Endothelial cell of umbilical vein (primary cell): ENCODE measurements around the gene FBLN2. TPM values are rescaled to one million over a fixed set of nuclear protein-coding genes. Genes with fewer than 3 reads are reported as not detected.

Experiments
- BruUV-seq: library from RNA; stranded (reverse); fragments of 400-500 nt; replicated peaks from 2 replicates; lab custom pipeline; 2021; lab: Mats Ljungman, UMichigan
- CTCF ChIA-PET: fragments of 300-600, 350-600 bp; sonication (Branson Sonifier 250); formaldehyde crosslinking; loops from one replicate; lab custom pipeline; 2021; ENCODE audit warnings: antibody characterized with exemption, inconsistent platforms; lab: Charles Lee
- POLR2A ChIA-PET: fragments of 300-600, 350-600 bp; sonication (Branson Sonifier 250); formaldehyde crosslinking; loops from one replicate; lab custom pipeline; 2021; ENCODE audit warnings: antibody characterized with exemption, inconsistent platforms; lab: Charles Lee
- DNase-seq: peaks from one replicate; pipeline ENCODE4 v3.0.0-alpha.2; 2011; ENCODE audit warnings: low read depth, low spot score
- FAIRE-seq: peaks from 2 replicates; lab custom pipeline; 2011; peaks lifted over from hg19 to GRCh38; lab: Jason Lieb, UNC
- H2AFZ ChIP-seq: 2 replicates; pipeline ENCODE4 v1.6.0; 2012; ENCODE audit warnings: low read depth, low read length, control low read depth, inconsistent platforms
- H3K27ac ChIP-seq: 2 replicates; pipeline ENCODE4 v1.5.1; 2011; ENCODE audit warnings: low read depth, mild to moderate bottlenecking, control low read depth, low read length, moderate library complexity; ENCODE audit not compliant: insufficient read depth
- H3K27me3 ChIP-seq, 2 experiments: 2 replicates each; pipeline versions ENCODE4 v1.6.0 to v1.6.1; 2011; ENCODE audit warnings: low read length in 2 of 2, mixed read lengths in 1 of 2; ENCODE audit not compliant: control insufficient read depth in 2 of 2, insufficient read depth in 2 of 2
- H3K36me3 ChIP-seq, 2 experiments: 2 replicates in 1 of 2; 3 replicates in 1 of 2; pipeline ENCODE4 v1.5.1; 2011; ENCODE audit warnings: low read length in 2 of 2, mild to moderate bottlenecking in 1 of 2, moderate library complexity in 1 of 2; ENCODE audit not compliant: control insufficient read depth in 2 of 2, insufficient read depth in 2 of 2; ENCODE audit errors: extremely low read depth in 1 of 2
- H3K4me1 ChIP-seq: 3 replicates; pipeline ENCODE4 v1.5.1; 2011; ENCODE audit warnings: mild to moderate bottlenecking, low read length; ENCODE audit not compliant: control insufficient read depth, insufficient read depth; ENCODE audit errors: extremely low read depth
- H3K4me2 ChIP-seq: 2 replicates; pipeline ENCODE4 v1.6.1; 2011; ENCODE audit warnings: low read length, control low read depth, mixed read lengths; ENCODE audit not compliant: insufficient read depth
- H3K4me3 ChIP-seq, 3 experiments: fragments of 200-600 bp in 1 of 3; sonication (generic), shearing (Covaris generic) in 1 of 3; replicated peaks in 1 of 3; 2 replicates each; pipeline ENCODE4 v1.5.1; 2011 to 2016; ENCODE audit warnings: control low read depth in 3 of 3, low read length in 3 of 3, mild to moderate bottlenecking in 2 of 3, inconsistent platforms in 1 of 3, low read depth in 1 of 3, moderate library complexity in 1 of 3; ENCODE audit not compliant: insufficient read depth in 1 of 3
- H3K79me2 ChIP-seq: 2 replicates; pipeline ENCODE4 v1.6.0; 2012; ENCODE audit warnings: low read length, inconsistent platforms; ENCODE audit not compliant: control insufficient read depth, insufficient read depth
- H3K9ac ChIP-seq: replicated peaks from 2 replicates; pipeline ENCODE3; 2011; ENCODE audit warnings: low read length, control low read depth; ENCODE audit not compliant: insufficient read depth; ENCODE audit errors: extremely low read depth
- H3K9me1 ChIP-seq: replicated peaks from 3 replicates; pipeline ENCODE4 v1.6.0; 2011; ENCODE audit warnings: mild to moderate bottlenecking, low read length; ENCODE audit not compliant: control insufficient read depth, insufficient read depth; ENCODE audit errors: extremely low read depth
- H3K9me3 ChIP-seq: replicated peaks from 2 replicates; pipeline ENCODE4 v1.5.1; 2012; ENCODE audit warnings: low read length, inconsistent platforms; ENCODE audit not compliant: control insufficient read depth, insufficient read depth
- H4K20me1 ChIP-seq: replicated peaks from 2 replicates; pipeline ENCODE3; 2011; ENCODE audit warnings: mild to moderate bottlenecking, low read length; ENCODE audit not compliant: control insufficient read depth, insufficient read depth; ENCODE audit errors: extremely low read depth
- CTCF ChIP-seq, 2 donors: IDR thresholded peaks; 1 replicate in 1 of 2; 2 replicates in 1 of 2; pipeline ENCODE4 v1.5.1; 2011; ENCODE audit warnings: low read length in 2 of 2, mild to moderate bottlenecking in 2 of 2, moderate library complexity in 2 of 2, control low read depth in 1 of 2, inconsistent platforms in 1 of 2, low read depth in 1 of 2; ENCODE audit not compliant: insufficient read depth in 1 of 2; ENCODE audit errors: extremely low read depth in 1 of 2
- FOS ChIP-seq: IDR thresholded peaks from 2 replicates; pipeline ENCODE4 v1.6.1; 2011; ENCODE audit warnings: mild to moderate bottlenecking, low read length, moderate library complexity, borderline replicate concordance; ENCODE audit not compliant: insufficient read depth
- dilution Hi-C: fragments of 300-500 bp; cut with MboI; formaldehyde crosslinking; loops from one replicate; pipeline ENCODE4 v1.15.0; 2019; ENCODE audit warnings: low sequenced_read_pairs; ENCODE audit not compliant: extremely low pct_ligation_motif_present
- intact Hi-C: fragments of 100-400 bp; cut with micrococcal nuclease; formaldehyde crosslinking; loops from one replicate; pipeline ENCODE4 v1.10.0; 2022
- polyA plus RNA-seq, 4 experiments: library from polyadenylated mRNA; depleted of rRNA in 3 of 4; stranded (reverse) in 3 of 4; unstranded in 1 of 4; fragments of >200 nt; gene quantifications; 2 replicates each; pipeline versions ENCODE4 v1.2.1 to v1.2.3, GENCODE V29; 2011 to 2012; ENCODE audit warnings: missing spikeins in 1 of 4
- total RNA-seq: library from RNA; stranded (reverse); gene quantifications from 2 replicates; pipeline ENCODE4 v1.2.3, GENCODE V29; 2021

The FBLN2 gene
- total and polyA plus RNA-seq, 2 donors (not counting 3 experiments of a cell fraction or from before 2014, with no cell fraction given): 1.4 to 1.9 TPM

- CTCF ChIA-PET: interaction anchor here (0.6 to 13.8 kb wide), 46 partner anchors 8 to 557 kb away, joined by 3 to 746 read pairs (median 5); partner anchors contain the start of genes CHCHD4, FBLN2, HDAC11 and TMEM43
- Histone ChIP-seq H3K27me3 (peaks cover 3 to 4% of the 10 kb centered on the region in 2 experiments), H3K9me1 (no peaks in the 10 kb centered on the region), H4K20me1 (no peaks in the 10 kb centered on the region), H3K9ac (no peak overlapping the region), H3K36me3 (no peaks in the 10 kb centered on the region), H3K9me3 (no peaks in the 10 kb centered on the region), H2AFZ (no peak overlapping the region), H3K4me3 (no peak overlapping the region), H3K4me1 (no peaks in the 10 kb centered on the region), H3K27ac (no peak overlapping the region), H3K4me2 (no peak overlapping the region), H3K79me2 (no peaks in the 10 kb centered on the region)
- intact Hi-C loops (loop anchor here (1.0 to 2.0 kb wide), 5 partner anchors 147 to 555 kb away; no protein-coding TSS in a partner anchor), dilution Hi-C loops (no loop called here)
- DNase-seq (no peak), FAIRE-seq (no peak)
- no peak for TF ChIP-seq CTCF (IDR thresholded peaks at IDR 0.05; ENCODE audit: extremely low read depth in 1 of 2, insufficient read depth in 1 of 2, low read depth in 1 of 2, low read length in 2 of 2)
- no peak for TF ChIP-seq FOS
- no TSS peak for BruUV-seq
- POLR2A ChIA-PET: interaction anchor here (1.8 kb wide), 1 partner anchor 151 kb away, joined by 4 read pairs; no protein-coding TSS in a partner anchor
These were observed 98.6 kb downstream of the FBLN2 start for GRCh38 chr3:13647298-13648059.
